ENCODE measurements around the gene KCNK1.

- TF ChIP-seq CTCF (conservative IDR thresholded peaks at IDR 0.05 in 1 of 2, IDR thresholded peaks at IDR 0.05 in 1 of 2; ENCODE audit: low read depth in 1 of 2, low read length in 2 of 2): no peak
- no peak for TF ChIP-seq EZH2 (IDR thresholded peaks at IDR 0.05; ENCODE audit: low read length, missing control alignments)
These were observed 6.2 kb downstream of the KCNK1 start for GRCh38 chr1:233620065-233620464.

All from fibroblast of lung (primary cell).